ENCODE measurements around the gene BRAT1.
"Not testable (repeated sequence)": the region's sequence is repeated elsewhere in the genome, so short reads cannot be mapped to it uniquely, and the experiment has no call there.

Gene BRAT1

GRCh38 chr7:2583798-2584580, 28.7 kb upstream of the BRAT1 start:
- DNase-seq: no peak

GRCh38 chr7:2582006-2582735, 26.8 kb upstream of the BRAT1 start:
- no peak for DNase-seq

GRCh38 chr7:2580636-2581035, 25.3 kb upstream of the BRAT1 start:
- DNase-seq: no peak

GRCh38 chr7:2577914-2578680, 22.8 kb upstream of the BRAT1 start:
- DNase-seq: no peak

GRCh38 chr7:2576742-2577491, 21.6 kb upstream of the BRAT1 start:
- DNase-seq: no peak

- DNase-seq: no peak
These were observed 20.5 kb upstream of the BRAT1 start for GRCh38 chr7:2575733-2576340.

- no peak for DNase-seq
These were observed 19.9 kb upstream of the BRAT1 start for GRCh38 chr7:2575046-2575732.

- DNase-seq: no peak
These were observed 18.4 kb upstream of the BRAT1 start for GRCh38 chr7:2573761-2574160.

- no peak for DNase-seq
These were observed 16.9 kb upstream of the BRAT1 start for GRCh38 chr7:2572101-2572842.

GRCh38 chr7:2571409-2571808, 16.1 kb upstream of the BRAT1 start:
- no peak for DNase-seq

GRCh38 chr7:2570021-2570420, 14.7 kb upstream of the BRAT1 start:
- no peak for DNase-seq

- DNase-seq: no peak
These were observed 14.1 kb upstream of the BRAT1 start for GRCh38 chr7:2569421-2569820.

- DNase-seq: no peak
These were observed 13.3 kb upstream of the BRAT1 start for GRCh38 chr7:2568521-2569223.

- peak; percentile 32 for DNase-seq
These were observed 12.5 kb upstream of the BRAT1 start for GRCh38 chr7:2567679-2568278.

GRCh38 chr7:2566890-2567678, 11.8 kb upstream of the BRAT1 start:
- no peak for DNase-seq

- no peak for DNase-seq
These were observed 11.1 kb upstream of the BRAT1 start for GRCh38 chr7:2566348-2566889.

- DNase-seq: no peak
These were observed 9.7 kb upstream of the BRAT1 start for GRCh38 chr7:2564970-2565540.

- DNase-seq: not testable (repeated sequence)
These were observed 8.6 kb upstream of the BRAT1 start for GRCh38 chr7:2563955-2564354.

Data from hematopoietic multipotent progenitor cell treated with erythropoietin and hydrocortisone succinate and interleukin-3 and kit ligand, for 8 days (in vitro differentiated cells).